Upper lobe of right lung (tissue), 1 donor: ENCODE results near the gene LONRF2. TPM values are rescaled to one million over a fixed set of nuclear protein-coding genes. Genes with fewer than 3 reads are reported as not detected.
"Not testable (repeated sequence)": the region's sequence is repeated elsewhere in the genome, so short reads cannot be mapped to it uniquely, and the experiment has no call there.

Source experiments
- ATAC-seq: fragments of 200-7000 bp; cut with Tn5 transposase; one replicate; pipeline ENCODE4 v1.9.1; 2020; ENCODE audit warnings: mild to moderate bottlenecking, moderate library complexity
- DNase-seq: peaks from one replicate; pipeline ENCODE4 v3.0.0-alpha.2; 2020
- H3K27ac ChIP-seq: fragments of 200-600 bp; one replicate; pipeline ENCODE4 v1.8.0; 2022
- H3K27me3 ChIP-seq: fragments of 200-600 bp; one replicate; pipeline ENCODE4 v1.8.0; 2022; ENCODE audit warnings: mild to moderate bottlenecking
- H3K36me3 ChIP-seq: fragments of 200-600 bp; one replicate; pipeline ENCODE4 v1.8.0; 2022
- H3K4me1 ChIP-seq: fragments of 200-600 bp; one replicate; pipeline ENCODE4 v1.8.0; 2022
- H3K4me3 ChIP-seq: fragments of 200-600 bp; one replicate; pipeline ENCODE4 v1.8.0; 2022; ENCODE audit warnings: mild to moderate bottlenecking
- H3K9me3 ChIP-seq: fragments of 200-600 bp; one replicate; pipeline ENCODE4 v1.8.0; 2022
- CTCF ChIP-seq: fragments of 200-600 bp; IDR thresholded peaks from one replicate; pipeline ENCODE4 v1.8.0; 2022; ENCODE audit warnings: antibody characterized with exemption
- intact Hi-C: fragments of 100-400 bp; cut with DNase I; formaldehyde crosslinking; loops from one replicate; pipeline ENCODE4 v1.11.0; 2022
- total RNA-seq: library from RNA; stranded (reverse); fragmentation: NEBNext Ultra II Directional; extraction: Animal tissue kit (Norgen Biotek cat#: 25700); gene quantifications from one replicate; pipeline ENCODE4 v1.2.1, GENCODE V29; 2021
- donor health status: DM: no; HTN: yes; CAD: no; lungs with severe emphysema.

The LONRF2 gene
- total RNA-seq, 1 donor from 2014 or later, result 4.2 TPM

DNA sequence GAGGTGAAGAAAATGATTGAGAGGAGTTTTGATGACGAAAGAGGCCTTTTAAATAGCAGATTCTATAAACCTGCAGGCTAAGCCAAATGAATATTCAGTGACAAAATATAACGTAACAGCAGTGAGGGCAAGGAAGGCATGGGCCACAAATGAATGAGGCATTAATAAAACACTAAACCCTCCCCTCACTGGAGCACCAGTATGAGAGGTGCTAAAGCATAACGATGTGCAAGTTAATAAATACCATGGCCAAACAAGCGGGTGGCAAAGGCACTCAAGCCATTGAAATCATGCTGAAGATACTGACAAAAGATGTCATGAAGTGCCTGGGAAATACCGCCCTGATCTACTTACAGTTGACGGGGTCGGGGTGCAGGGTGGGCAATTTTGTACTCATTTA, 30.2 kb upstream of the LONRF2 start:
- Histone ChIP-seq H3K27ac (no peak overlapping the region), H3K27me3 (no peaks in the 10 kb centered on the region), H3K4me3 (no peak overlapping the region), H3K4me1 (no peaks in the 10 kb centered on the region), H3K36me3 (no peaks in the 10 kb centered on the region), H3K9me3 (no peaks in the 10 kb centered on the region)
- no peak for TF ChIP-seq CTCF
- DNase-seq, result no peak
- no peak for ATAC-seq
- intact Hi-C loops, result no loop called here

GRCh38 chr2:100350661-100351185, 28.4 kb upstream of the LONRF2 start:
- DNase-seq (no peak), ATAC-seq (no peak)
- no peak for TF ChIP-seq CTCF
- H3K27ac ChIP-seq, result no peak overlapping the region
- no peaks in the 10 kb centered on the region for H3K4me1 ChIP-seq
- no peaks in the 10 kb centered on the region for H3K36me3 ChIP-seq
- no peaks in the 10 kb centered on the region for H3K27me3 ChIP-seq
- H3K9me3 ChIP-seq, result no peaks in the 10 kb centered on the region
- intact Hi-C loops, result no loop called here
- H3K4me3 ChIP-seq, result no peak overlapping the region

- H3K4me1 ChIP-seq, H3K4me3 ChIP-seq, DNase-seq, H3K36me3 ChIP-seq, H3K27me3 ChIP-seq, H3K27ac ChIP-seq, intact Hi-C loops, ATAC-seq, H3K9me3 ChIP-seq: not testable (repeated sequence)
Observed at GRCh38 chr2:100345144-100345543, 22.8 kb upstream of the LONRF2 start.

DNA sequence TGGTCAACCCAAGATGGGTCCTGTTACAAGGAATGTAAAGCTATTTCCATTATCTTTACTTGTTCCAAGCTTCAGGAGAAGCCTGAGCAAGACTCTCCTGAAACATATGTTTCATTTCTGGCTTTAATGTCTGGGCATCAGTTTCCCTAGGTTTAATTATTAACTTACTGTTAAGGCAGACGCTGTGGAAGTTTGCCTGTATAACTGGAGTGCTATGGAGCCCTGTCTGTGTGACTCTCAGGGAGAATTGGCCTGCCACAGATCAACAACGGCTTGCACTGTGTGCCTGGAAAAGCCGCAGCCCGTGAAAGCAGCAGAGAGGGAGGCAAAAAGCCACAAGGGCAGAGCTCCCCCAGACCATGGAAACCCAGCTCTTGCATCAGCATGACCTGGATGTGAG, 22.1 kb upstream of the LONRF2 start:
- DNase-seq (no peak), ATAC-seq (no peak)
- Histone ChIP-seq H3K4me1 (no peaks in the 10 kb centered on the region), H3K4me3 (no peak overlapping the region), H3K36me3 (no peaks in the 10 kb centered on the region), H3K27ac (no peak overlapping the region), H3K9me3 (no peaks in the 10 kb centered on the region), H3K27me3 (peaks cover 7% of the 10 kb centered on the region)
- intact Hi-C loops, result no loop called here
- no peak for TF ChIP-seq CTCF

DNA sequence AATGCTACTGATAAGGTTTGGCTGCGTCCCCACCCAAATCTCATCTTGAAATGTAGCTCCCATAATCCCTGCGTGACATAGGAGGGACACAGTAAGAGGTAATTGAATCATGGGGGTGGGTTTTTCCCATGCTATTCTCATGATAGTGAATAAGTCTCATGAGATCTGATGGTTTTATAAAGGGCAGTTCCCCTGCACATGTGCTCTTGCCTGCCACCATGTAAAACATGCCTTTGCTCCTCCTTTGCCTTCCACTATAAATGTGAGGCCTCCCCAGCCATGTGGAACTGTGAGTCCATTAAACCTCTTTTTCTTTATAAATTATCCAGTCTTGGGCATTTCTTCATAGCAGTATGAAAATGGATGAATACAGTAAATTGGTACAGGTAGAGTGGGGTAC, 20.2 kb upstream of the LONRF2 start:
- H3K27ac ChIP-seq, H3K9me3 ChIP-seq, H3K27me3 ChIP-seq, H3K4me3 ChIP-seq, H3K4me1 ChIP-seq, DNase-seq, intact Hi-C loops, H3K36me3 ChIP-seq, ATAC-seq: not testable (repeated sequence)

- Histone ChIP-seq H3K27ac (no peak overlapping the region), H3K4me3 (no peak overlapping the region), H3K4me1 (no peaks in the 10 kb centered on the region), H3K27me3 (peaks cover 7% of the 10 kb centered on the region), H3K36me3 (no peaks in the 10 kb centered on the region), H3K9me3 (no peaks in the 10 kb centered on the region)
- intact Hi-C loops, result no loop called here
- DNase-seq (no peak), ATAC-seq (peak; percentile 36)
- TF ChIP-seq CTCF, result no peak
Observed at GRCh38 chr2:100339823-100340222, 17.5 kb upstream of the LONRF2 start.

DNA sequence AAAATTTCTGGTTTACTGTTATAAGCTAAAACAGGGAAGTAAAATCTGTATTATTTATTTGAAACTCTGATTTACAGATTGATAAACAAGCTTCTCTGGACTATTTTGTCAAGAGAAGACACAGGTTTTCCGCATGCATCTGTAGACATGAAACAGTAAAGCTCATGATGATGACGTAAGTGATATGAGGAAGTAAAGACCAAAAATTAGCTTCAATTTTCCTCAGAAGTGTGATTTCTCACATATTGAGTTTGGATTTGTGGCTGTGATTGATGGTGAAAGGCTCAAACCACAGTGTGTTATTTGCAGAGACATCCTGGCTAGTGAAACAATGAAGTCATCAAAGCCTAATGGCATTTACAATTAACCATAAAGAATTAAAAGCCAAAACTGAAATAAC, 12.6 kb upstream of the LONRF2 start:
- intact Hi-C loops, result no loop called here
- no peak for ATAC-seq
- no peaks in the 10 kb centered on the region for H3K4me1 ChIP-seq
- no peaks in the 10 kb centered on the region for H3K36me3 ChIP-seq
- peaks cover 10% of the 10 kb centered on the region for H3K27me3 ChIP-seq
- no peak for TF ChIP-seq CTCF
- no peaks in the 10 kb centered on the region for H3K9me3 ChIP-seq
- no peak overlapping the region for H3K27ac ChIP-seq
- DNase-seq, result no peak
- H3K4me3 ChIP-seq, result no peak overlapping the region
